OCI-LY7 (cell line): ENCODE measurements around the gene SLC25A26.

Experiments
- CTCF ChIP-seq: fragments of 200-600 bp; sonication (generic); conservative IDR thresholded peaks from 2 replicates; pipeline ENCODE4 v1.5.1; 2014; ENCODE audit warnings: mild to moderate bottlenecking, antibody characterized with exemption, low read length, moderate library complexity, mixed read lengths
- EZH2phosphoT487 ChIP-seq: fragments of 200-600 bp; sonication (generic); IDR thresholded peaks from 2 replicates; pipeline ENCODE4 v1.6.1; 2018; ENCODE audit warnings: low read depth, borderline replicate concordance, mild to moderate bottlenecking, mixed run types, antibody characterized with exemption, low read length, moderate library complexity, mixed read lengths

GRCh38 chr3:66198437-66199088 lies 22.2 kb upstream of the SLC25A26 start:
- TF ChIP-seq CTCF (no peak), EZH2phosphoT487 (no peak)
